ENCODE data around the gene SEMA4B.

SEMA4B gene

GRCh38 chr15:90234096-90234988 is 33.2 kb downstream of the SEMA4B start, which contains the start of gene GDPGP1:
Gene GDPGP1, plus strand, starts transcription at chr15:90234209. Its CDS starts 6,700 bp downstream, at chr15:90240909.
- Histone ChIP-seq H2BK5ac (ENCODE audit: low read length) (no peak within 1 kb of the TSS), H3K18ac (ENCODE audit: low read length) (peak within 1 kb of the TSS; percentile 56), H2BK15ac (replicated peaks; ENCODE audit: low read depth) (no peak within 1 kb of the TSS), H3K23ac (ENCODE audit: low read length) (no peak within 1 kb of the TSS), H3K27ac (ENCODE audit: low read depth, low read length) (peak within 1 kb of the TSS; percentile 48), H2AK5ac (ENCODE audit: low read length) (no peak within 1 kb of the TSS), H3K4me2 (ENCODE audit: low read length) (peak within 1 kb of the TSS; percentile 74), H3K9ac (ENCODE audit: low read length) (peak within 1 kb of the TSS; percentile 59), H4K5ac (ENCODE audit: low read length) (no peak within 1 kb of the TSS), H4K8ac (ENCODE audit: low read depth, low read length) (no peak within 1 kb of the TSS), H3K56ac (ENCODE audit: low read length) (peak within 1 kb of the TSS; percentile 84), H2BK120ac (ENCODE audit: low read depth, low read length) (no peak within 1 kb of the TSS), H3K36me3 (ENCODE audit: control insufficient read depth, insufficient read depth, low read length) (peaks cover 3% of the 10 kb centered on the region), H3K4me1 (ENCODE audit: control insufficient read depth, low read depth, low read length) (peaks cover 2% of the 10 kb centered on the region), H3K79me2 (ENCODE audit: control insufficient read depth, insufficient read depth, low read length) (no peaks in the 10 kb centered on the region), H3K4ac (ENCODE audit: low read depth, low read length) (peak within 1 kb of the TSS; percentile 11), H3K4me3 (ENCODE audit: low read length) (peak within 1 kb of the TSS; percentile 46), H3K79me1 (ENCODE audit: low read length) (no peaks in the 10 kb centered on the region), H3K27me3 (ENCODE audit: insufficient read depth, low read length, poor library complexity) (no peaks in the 10 kb centered on the region)
- DNase-seq = no peak
- WGBS (ENCODE audit: extremely low coverage, insufficient coverage, low lambda C conversion rate) = no CpG with 5 or more reads among the region's 49 CpGs

DNA sequence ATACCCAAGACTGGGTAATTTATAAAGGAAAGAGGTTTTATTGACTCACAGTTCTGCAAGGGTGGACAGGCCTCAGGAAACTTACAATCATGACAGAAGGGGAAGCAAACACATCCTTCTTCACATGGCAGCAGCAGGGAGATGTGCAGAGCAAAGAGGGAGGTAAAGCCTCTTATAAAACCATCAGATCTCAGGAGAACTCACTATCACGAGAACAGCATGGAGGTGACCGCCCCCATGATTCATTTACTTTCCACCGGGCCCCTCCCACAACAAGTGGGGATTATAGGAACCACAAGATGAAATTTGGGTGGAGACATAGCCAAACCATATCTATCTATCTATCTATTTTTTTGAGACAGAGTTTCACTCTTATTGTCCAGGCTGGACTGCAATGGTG is 38.2 kb downstream of the SEMA4B start:
- H3K18ac ChIP-seq (ENCODE audit: low read length) = no peak overlapping the region
- H3K27me3 ChIP-seq (ENCODE audit: insufficient read depth, low read length, poor library complexity) = no peaks in the 10 kb centered on the region
- no peak overlapping the region for H3K27ac ChIP-seq (ENCODE audit: low read depth, low read length)
- no peaks in the 10 kb centered on the region for H3K36me3 ChIP-seq (ENCODE audit: control insufficient read depth, insufficient read depth, low read length)
- no peak overlapping the region for H3K9ac ChIP-seq (ENCODE audit: low read length)
- no peak for DNase-seq
- H3K23ac ChIP-seq (ENCODE audit: low read length) = no peak overlapping the region
- no peak overlapping the region for H2BK15ac ChIP-seq (replicated peaks; ENCODE audit: low read depth)
- H2BK5ac ChIP-seq (ENCODE audit: low read length) = no peak overlapping the region
- H3K79me1 ChIP-seq (ENCODE audit: low read length) = no peaks in the 10 kb centered on the region
- H3K4me1 ChIP-seq (ENCODE audit: control insufficient read depth, low read depth, low read length) = peaks cover under 1% of the 10 kb centered on the region
- H3K4ac ChIP-seq (ENCODE audit: low read depth, low read length) = no peak overlapping the region
- no peak overlapping the region for H2BK120ac ChIP-seq (ENCODE audit: low read depth, low read length)
- H4K5ac ChIP-seq (ENCODE audit: low read length) = no peak overlapping the region
- H2AK5ac ChIP-seq (ENCODE audit: low read length) = no peak overlapping the region
- H3K4me3 ChIP-seq (ENCODE audit: low read length) = no peak overlapping the region
- WGBS (ENCODE audit: extremely low coverage, insufficient coverage, low lambda C conversion rate) = no CpG with 5 or more reads among the region's 3 CpGs
- H3K79me2 ChIP-seq (ENCODE audit: control insufficient read depth, insufficient read depth, low read length) = no peaks in the 10 kb centered on the region
- no peak overlapping the region for H3K4me2 ChIP-seq (ENCODE audit: low read length)
- H4K8ac ChIP-seq (ENCODE audit: low read depth, low read length) = no peak overlapping the region
- H3K56ac ChIP-seq (ENCODE audit: low read length) = no peak overlapping the region

- H2BK5ac ChIP-seq (ENCODE audit: low read length) = no peak overlapping the region
- no peak overlapping the region for H2BK15ac ChIP-seq (replicated peaks; ENCODE audit: low read depth)
- no peak overlapping the region for H2BK120ac ChIP-seq (ENCODE audit: low read depth, low read length)
- H4K5ac ChIP-seq (ENCODE audit: low read length) = no peak overlapping the region
- no peak for DNase-seq
- H3K79me1 ChIP-seq (ENCODE audit: low read length) = no peaks in the 10 kb centered on the region
- H3K27ac ChIP-seq (ENCODE audit: low read depth, low read length) = no peak overlapping the region
- H2AK5ac ChIP-seq (ENCODE audit: low read length) = no peak overlapping the region
- no peaks in the 10 kb centered on the region for H3K27me3 ChIP-seq (ENCODE audit: insufficient read depth, low read length, poor library complexity)
- H3K18ac ChIP-seq (ENCODE audit: low read length) = no peak overlapping the region
- H3K79me2 ChIP-seq (ENCODE audit: control insufficient read depth, insufficient read depth, low read length) = no peaks in the 10 kb centered on the region
- H4K8ac ChIP-seq (ENCODE audit: low read depth, low read length) = no peak overlapping the region
- no peak overlapping the region for H3K4ac ChIP-seq (ENCODE audit: low read depth, low read length)
- H3K4me2 ChIP-seq (ENCODE audit: low read length) = no peak overlapping the region
- no CpG with 5 or more reads among the region's 8 CpGs for WGBS (ENCODE audit: extremely low coverage, insufficient coverage, low lambda C conversion rate)
- H3K4me1 ChIP-seq (ENCODE audit: control insufficient read depth, low read depth, low read length) = no peaks in the 10 kb centered on the region
- H3K9ac ChIP-seq (ENCODE audit: low read length) = no peak overlapping the region
- H3K36me3 ChIP-seq (ENCODE audit: control insufficient read depth, insufficient read depth, low read length) = no peaks in the 10 kb centered on the region
- no peak overlapping the region for H3K56ac ChIP-seq (ENCODE audit: low read length)
- H3K23ac ChIP-seq (ENCODE audit: low read length) = no peak overlapping the region
- H3K4me3 ChIP-seq (ENCODE audit: low read length) = no peak overlapping the region
Measured at GRCh38 chr15:90240856-90241255, 39.7 kb downstream of the SEMA4B start.

GRCh38 chr15:90241343-90242192 is 40.4 kb downstream of the SEMA4B start:
- Histone ChIP-seq H3K79me2 (ENCODE audit: control insufficient read depth, insufficient read depth, low read length) (no peaks in the 10 kb centered on the region), H2AK5ac (ENCODE audit: low read length) (no peak overlapping the region), H3K36me3 (ENCODE audit: control insufficient read depth, insufficient read depth, low read length) (no peaks in the 10 kb centered on the region), H2BK15ac (replicated peaks; ENCODE audit: low read depth) (no peak overlapping the region), H3K4ac (ENCODE audit: low read depth, low read length) (no peak overlapping the region), H3K4me3 (ENCODE audit: low read length) (no peak overlapping the region), H2BK5ac (ENCODE audit: low read length) (no peak overlapping the region), H3K27me3 (ENCODE audit: insufficient read depth, low read length, poor library complexity) (no peaks in the 10 kb centered on the region), H4K5ac (ENCODE audit: low read length) (no peak overlapping the region), H3K27ac (ENCODE audit: low read depth, low read length) (no peak overlapping the region), H3K79me1 (ENCODE audit: low read length) (no peaks in the 10 kb centered on the region), H3K56ac (ENCODE audit: low read length) (no peak overlapping the region), H3K23ac (ENCODE audit: low read length) (no peak overlapping the region), H3K9ac (ENCODE audit: low read length) (no peak overlapping the region), H3K4me2 (ENCODE audit: low read length) (no peak overlapping the region), H2BK120ac (ENCODE audit: low read depth, low read length) (no peak overlapping the region), H3K4me1 (ENCODE audit: control insufficient read depth, low read depth, low read length) (no peaks in the 10 kb centered on the region), H3K18ac (ENCODE audit: low read length) (no peak overlapping the region), H4K8ac (ENCODE audit: low read depth, low read length) (no peak overlapping the region)
- no peak for DNase-seq
- whole genome bisulfite sequencing (ENCODE audit: extremely low coverage, insufficient coverage, low lambda C conversion rate) = no CpG with 5 or more reads among the region's 22 CpGs

DNA sequence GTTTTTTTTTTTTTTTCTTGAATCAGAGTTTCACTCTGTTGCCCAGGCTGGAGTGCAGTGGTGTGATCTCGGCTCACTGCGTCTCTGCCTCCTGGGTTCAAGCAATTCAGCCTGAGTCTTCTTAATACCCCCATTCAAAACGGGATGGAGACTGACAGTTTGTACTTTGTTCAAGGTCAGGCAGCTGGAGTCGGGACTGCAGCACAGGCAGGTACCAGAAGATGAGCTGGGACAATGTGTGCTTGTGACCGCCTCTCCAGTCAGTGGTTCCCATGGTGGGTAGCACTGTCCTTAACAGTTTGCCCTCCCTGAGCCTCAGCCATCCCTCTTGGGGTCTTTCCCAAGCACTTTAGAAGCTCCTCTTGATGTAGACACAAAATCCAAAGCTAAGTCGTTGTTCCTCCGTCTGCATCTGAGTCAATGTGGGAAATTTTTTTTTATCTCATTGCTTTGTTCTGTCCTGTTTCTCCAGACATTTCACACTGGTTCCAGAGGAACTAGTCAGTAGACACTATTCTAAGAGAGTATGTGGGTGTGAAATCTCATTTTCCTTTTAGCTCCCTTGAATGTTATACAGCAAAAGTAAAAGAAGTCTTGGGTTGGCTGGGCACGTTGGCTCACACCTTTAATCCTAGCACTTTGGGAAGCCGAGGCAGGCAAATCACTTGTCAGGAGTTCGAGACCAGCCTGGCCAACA is 43.0 kb downstream of the SEMA4B start:
- H3K56ac ChIP-seq (ENCODE audit: low read length) = no peak overlapping the region
- no peaks in the 10 kb centered on the region for H3K4me1 ChIP-seq (ENCODE audit: control insufficient read depth, low read depth, low read length)
- H3K36me3 ChIP-seq (ENCODE audit: control insufficient read depth, insufficient read depth, low read length) = no peaks in the 10 kb centered on the region
- no peak overlapping the region for H3K4me2 ChIP-seq (ENCODE audit: low read length)
- no peak overlapping the region for H3K27ac ChIP-seq (ENCODE audit: low read depth, low read length)
- H2BK5ac ChIP-seq (ENCODE audit: low read length) = no peak overlapping the region
- no peak overlapping the region for H3K18ac ChIP-seq (ENCODE audit: low read length)
- H2BK15ac ChIP-seq (replicated peaks; ENCODE audit: low read depth) = no peak overlapping the region
- H3K4ac ChIP-seq (ENCODE audit: low read depth, low read length) = no peak overlapping the region
- no peak for DNase-seq
- H3K79me1 ChIP-seq (ENCODE audit: low read length) = no peaks in the 10 kb centered on the region
- no peak overlapping the region for H2BK120ac ChIP-seq (ENCODE audit: low read depth, low read length)
- no peak overlapping the region for H3K9ac ChIP-seq (ENCODE audit: low read length)
- no peak overlapping the region for H3K23ac ChIP-seq (ENCODE audit: low read length)
- WGBS (ENCODE audit: extremely low coverage, insufficient coverage, low lambda C conversion rate) = no CpG with 5 or more reads among the region's 10 CpGs
- no peak overlapping the region for H4K8ac ChIP-seq (ENCODE audit: low read depth, low read length)
- H2AK5ac ChIP-seq (ENCODE audit: low read length) = no peak overlapping the region
- no peak overlapping the region for H4K5ac ChIP-seq (ENCODE audit: low read length)
- H3K27me3 ChIP-seq (ENCODE audit: insufficient read depth, low read length, poor library complexity) = no peaks in the 10 kb centered on the region
- no peak overlapping the region for H3K4me3 ChIP-seq (ENCODE audit: low read length)
- no peaks in the 10 kb centered on the region for H3K79me2 ChIP-seq (ENCODE audit: control insufficient read depth, insufficient read depth, low read length)
